Measurements from ENCODE around the gene LHX3.

DNA sequence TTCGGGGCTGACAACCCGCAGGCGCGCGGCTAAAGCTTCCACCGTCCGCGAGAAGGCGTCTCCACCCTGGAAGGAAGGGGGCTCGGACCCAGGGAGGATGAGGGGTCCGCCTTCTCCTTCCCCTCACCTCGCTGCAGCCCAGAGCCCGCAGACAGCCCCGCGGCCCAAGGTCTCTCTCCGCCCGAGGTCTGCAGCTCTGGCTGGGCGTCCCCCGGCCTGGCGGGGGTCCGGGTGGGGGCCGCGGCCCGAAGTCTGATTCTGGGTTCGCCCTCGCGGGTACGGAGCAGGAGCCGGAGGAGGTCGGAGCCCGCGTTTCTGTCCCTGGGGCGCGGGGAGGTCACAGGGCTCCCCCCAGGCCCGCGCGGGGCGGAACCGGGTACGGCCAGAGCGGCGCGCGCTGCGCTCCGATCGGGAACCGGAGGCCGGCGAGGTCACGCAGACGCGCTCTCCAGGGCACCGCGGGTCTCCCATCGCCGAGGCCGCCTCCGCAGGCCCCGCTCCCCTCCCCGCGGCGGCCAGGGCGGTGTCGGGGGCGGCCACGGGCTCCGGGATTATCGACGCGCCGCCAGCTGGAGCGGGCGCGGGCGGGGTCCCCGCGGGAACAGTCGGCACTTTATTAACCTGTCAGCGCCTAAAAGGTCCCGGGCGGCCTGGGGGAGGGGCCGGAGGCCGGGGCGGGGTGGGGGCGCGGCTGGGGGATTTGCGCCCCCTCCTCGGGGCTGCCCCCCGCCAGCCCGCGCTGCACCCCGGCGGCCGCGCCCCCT lies 11.6 kb downstream of the LHX3 start:
- TF ChIP-seq, protein P1, sequence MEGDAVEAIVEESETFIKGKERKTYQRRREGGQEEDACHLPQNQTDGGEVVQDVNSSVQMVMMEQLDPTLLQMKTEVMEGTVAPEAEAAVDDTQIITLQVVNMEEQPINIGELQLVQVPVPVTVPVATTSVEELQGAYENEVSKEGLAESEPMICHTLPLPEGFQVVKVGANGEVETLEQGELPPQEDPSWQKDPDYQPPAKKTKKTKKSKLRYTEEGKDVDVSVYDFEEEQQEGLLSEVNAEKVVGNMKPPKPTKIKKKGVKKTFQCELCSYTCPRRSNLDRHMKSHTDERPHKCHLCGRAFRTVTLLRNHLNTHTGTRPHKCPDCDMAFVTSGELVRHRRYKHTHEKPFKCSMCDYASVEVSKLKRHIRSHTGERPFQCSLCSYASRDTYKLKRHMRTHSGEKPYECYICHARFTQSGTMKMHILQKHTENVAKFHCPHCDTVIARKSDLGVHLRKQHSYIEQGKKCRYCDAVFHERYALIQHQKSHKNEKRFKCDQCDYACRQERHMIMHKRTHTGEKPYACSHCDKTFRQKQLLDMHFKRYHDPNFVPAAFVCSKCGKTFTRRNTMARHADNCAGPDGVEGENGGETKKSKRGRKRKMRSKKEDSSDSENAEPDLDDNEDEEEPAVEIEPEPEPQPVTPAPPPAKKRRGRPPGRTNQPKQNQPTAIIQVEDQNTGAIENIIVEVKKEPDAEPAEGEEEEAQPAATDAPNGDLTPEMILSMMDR (IDR thresholded peaks at IDR 0.05), result no peak
- TF ChIP-seq NFIC (IDR thresholded peaks at IDR 0.05; ENCODE audit: borderline replicate concordance), result no peak
- no peak for TF ChIP-seq EP300 (IDR thresholded peaks at IDR 0.05; ENCODE audit: borderline replicate concordance in 1 of 2, low read depth in 1 of 2, low read length in 1 of 2)
- no peak for TF ChIP-seq GABPA (IDR thresholded peaks at IDR 0.05; ENCODE audit: low read depth)
- TF ChIP-seq EZH2phosphoT487 (IDR thresholded peaks at IDR 0.05; ENCODE audit: borderline replicate concordance, low read depth), result no peak
- no peak for TF ChIP-seq TCF12 (IDR thresholded peaks at IDR 0.05)
